Measurements from ENCODE around the gene BCL3.

DNA sequence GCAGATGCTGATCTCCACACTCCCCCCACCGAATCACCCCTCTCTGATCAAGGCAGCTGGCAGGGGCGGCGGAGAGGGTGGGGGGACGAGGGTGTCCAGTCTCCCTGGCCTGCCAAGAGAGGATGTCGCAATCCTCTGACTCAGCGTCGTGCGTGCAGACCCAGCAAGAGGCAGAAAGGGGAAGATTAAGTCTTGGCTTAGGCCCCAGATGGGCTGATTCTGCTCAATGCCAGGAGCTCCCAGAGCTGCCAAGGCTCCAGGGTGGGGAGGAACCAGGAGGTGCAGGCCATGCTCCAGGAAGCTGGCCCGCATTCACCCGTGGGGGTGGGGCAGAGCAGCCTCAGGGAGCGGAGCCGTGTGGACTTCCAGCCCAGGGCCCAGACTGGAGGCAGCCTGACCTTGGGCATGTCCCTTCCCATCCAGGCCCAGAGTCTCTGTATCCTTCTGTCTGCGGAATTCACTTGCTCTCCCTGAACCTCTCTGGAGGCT lies 6.6 kb upstream of the BCL3 start:
- TF ChIP-seq GATA3 (IDR thresholded peaks at IDR 0.05; ENCODE audit: low read depth, low read length) (no peak), GATA2 (IDR thresholded peaks at IDR 0.05; ENCODE audit: low read depth, low read length) (no peak)

All from SH-SY5Y (cell line).